Measurements from ENCODE around the gene CBARP.
A peak's percentile ranks its signal among the peaks of the same experiment; 100 is the strongest.
"Not testable (repeated sequence)": the region's sequence is repeated elsewhere in the genome, so short reads cannot be mapped to it uniquely, and the experiment has no call there.

CBARP gene

DNA sequence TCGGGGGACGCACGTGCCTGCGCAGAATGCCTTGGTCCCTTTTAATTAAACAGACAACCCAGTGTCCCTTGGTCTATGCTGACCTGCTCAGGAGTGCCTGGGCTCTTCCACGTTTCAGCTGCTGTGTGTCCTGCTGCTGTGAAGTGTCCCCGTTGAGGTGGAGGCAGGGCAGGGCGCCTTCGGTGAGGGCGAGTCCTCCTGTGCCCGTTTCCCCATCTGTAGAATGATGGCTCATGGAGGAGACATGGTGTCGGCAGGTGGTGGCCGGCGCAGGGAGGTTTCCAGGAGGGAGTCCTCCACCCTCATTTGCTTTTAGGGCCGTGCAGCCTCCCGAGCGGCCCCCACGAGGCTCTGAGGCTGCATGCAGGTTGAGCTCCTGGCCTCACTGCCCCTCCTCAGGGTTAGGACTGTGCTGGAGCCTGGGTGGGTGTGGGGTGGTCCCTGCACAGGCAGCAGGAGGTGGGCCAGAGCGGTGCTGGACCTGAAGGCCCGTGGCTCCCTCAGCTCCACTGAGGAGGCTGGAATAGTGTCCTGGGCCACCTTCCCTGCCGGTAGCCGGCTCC lies 23.4 kb downstream of the CBARP start:
- H3K36me3 ChIP-seq (ENCODE audit: insufficient read depth, low read length): peaks cover 14% of the 10 kb centered on the region
- no peaks in the 10 kb centered on the region for H3K27me3 ChIP-seq (ENCODE audit: insufficient read depth, low read length)
- no peak overlapping the region for H3K4me3 ChIP-seq (ENCODE audit: low read length)
- no peaks in the 10 kb centered on the region for H3K9me3 ChIP-seq (ENCODE audit: low read length)
- H2AFZ ChIP-seq (ENCODE audit: low read depth, low read length): no peak overlapping the region
- H3K4me1 ChIP-seq (ENCODE audit: insufficient read depth, low read length): peaks cover 20% of the 10 kb centered on the region

DNA sequence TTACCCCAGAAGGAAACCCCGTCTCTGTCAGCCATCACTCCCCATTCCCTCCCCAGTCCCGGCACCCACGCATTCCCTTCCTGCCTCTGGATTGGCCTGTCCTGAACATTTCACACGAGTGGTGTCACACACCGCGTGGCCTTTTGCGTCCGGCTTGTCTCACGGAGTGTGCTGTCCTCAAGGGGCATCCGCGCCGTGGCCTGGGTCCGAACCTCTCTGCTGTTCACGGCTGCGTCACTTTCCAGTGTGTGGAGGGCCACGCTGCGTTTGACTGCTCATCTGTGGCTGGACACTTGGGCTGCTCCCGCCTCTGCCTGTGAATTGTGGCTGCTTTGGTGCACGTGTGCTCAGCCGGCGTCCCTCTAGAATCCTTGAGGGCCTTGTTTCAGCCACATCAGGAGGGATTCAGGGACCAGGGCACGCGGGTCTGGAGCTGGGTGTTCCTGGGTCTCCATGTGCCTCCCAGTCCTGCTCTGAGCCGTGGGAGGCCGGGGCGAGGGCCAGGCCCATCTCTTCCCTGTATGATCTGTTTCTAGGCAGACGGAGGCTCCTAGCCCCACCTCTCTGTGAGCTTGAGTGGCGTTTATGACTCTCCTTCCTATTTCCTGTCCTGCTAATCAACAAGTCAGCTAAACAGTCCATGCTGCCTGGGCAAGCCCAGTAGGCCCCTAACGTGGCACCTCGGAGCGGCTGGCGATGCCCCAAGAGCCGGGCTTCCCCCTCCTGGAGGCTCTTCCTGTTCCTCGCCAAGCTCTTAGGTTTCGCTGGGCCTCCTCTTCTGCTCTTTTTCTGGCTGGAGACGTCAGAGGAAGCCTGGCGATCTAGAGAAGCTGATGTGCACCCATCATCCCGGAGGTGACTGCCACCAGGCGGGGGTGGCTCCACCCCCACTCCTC lies 24.2 kb downstream of the CBARP start:
- H3K36me3 ChIP-seq (ENCODE audit: insufficient read depth, low read length): peaks cover 14% of the 10 kb centered on the region
- H3K27me3 ChIP-seq (ENCODE audit: insufficient read depth, low read length): no peaks in the 10 kb centered on the region
- peaks cover 20% of the 10 kb centered on the region for H3K4me1 ChIP-seq (ENCODE audit: insufficient read depth, low read length)
- no peaks in the 10 kb centered on the region for H3K9me3 ChIP-seq (ENCODE audit: low read length)
- no peak overlapping the region for H3K4me3 ChIP-seq (ENCODE audit: low read length)
- no peak overlapping the region for H2AFZ ChIP-seq (ENCODE audit: low read depth, low read length)

DNA sequence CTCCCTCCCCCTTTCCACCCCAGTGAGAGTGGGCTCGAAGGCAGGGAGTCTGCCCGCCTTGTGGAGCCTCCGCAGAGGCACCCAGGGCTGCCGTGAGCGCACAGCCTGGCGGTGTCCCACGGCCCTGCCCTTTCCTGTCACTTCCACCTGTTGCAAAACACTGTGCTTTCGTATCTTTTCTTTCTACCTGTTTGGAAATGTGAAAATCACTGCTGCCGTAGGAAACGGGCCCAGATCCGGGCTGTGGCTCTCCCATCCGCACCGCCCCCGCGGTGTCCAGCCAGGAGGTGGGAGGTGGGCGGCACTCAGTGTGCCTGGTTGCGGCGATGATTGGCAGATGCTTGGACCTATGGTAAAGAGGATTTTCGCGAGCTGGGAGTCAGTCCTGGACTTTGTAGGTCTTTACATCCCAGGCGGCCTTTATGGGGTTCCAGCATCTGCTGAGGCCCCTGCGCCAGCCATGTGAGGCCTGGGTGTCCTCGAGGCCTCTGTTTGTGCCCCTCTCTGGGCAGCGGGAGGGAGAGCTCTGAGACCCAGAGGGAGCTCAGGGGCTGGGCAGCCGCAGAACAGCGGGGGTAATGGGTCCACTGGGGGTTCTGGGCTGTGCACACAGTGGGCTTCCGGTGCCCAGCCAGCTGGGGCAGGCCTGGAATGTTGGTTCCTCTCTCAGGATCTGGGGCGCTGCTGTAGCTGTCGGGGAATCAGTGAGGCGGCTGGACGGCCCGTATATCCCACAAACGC lies 26.1 kb downstream of the CBARP start:
- H3K4me3 ChIP-seq (ENCODE audit: low read length): no peak overlapping the region
- H3K27me3 ChIP-seq (ENCODE audit: insufficient read depth, low read length): no peaks in the 10 kb centered on the region
- H3K36me3 ChIP-seq (ENCODE audit: insufficient read depth, low read length): peaks cover 14% of the 10 kb centered on the region
- no peaks in the 10 kb centered on the region for H3K9me3 ChIP-seq (ENCODE audit: low read length)
- no peak overlapping the region for H2AFZ ChIP-seq (ENCODE audit: low read depth, low read length)
- H3K4me1 ChIP-seq (ENCODE audit: insufficient read depth, low read length): peaks cover 32% of the 10 kb centered on the region

DNA sequence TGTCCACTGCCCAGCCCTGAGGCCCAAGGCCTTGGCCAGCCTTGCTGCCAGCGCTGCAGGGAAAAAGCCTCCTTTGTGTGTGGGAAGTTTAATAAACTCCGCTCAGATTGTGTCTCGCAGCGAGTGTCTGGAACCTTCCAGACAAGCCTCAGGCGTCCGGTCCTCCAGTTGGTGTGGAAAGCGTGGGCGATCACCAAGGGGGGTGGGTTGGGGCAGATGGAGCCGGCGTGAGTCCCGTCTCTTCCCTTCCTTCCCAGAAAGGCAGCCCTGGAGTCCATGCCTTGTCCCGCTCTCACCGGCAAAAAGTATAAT lies 27.6 kb downstream of the CBARP start:
- H3K9me3 ChIP-seq (ENCODE audit: low read length): no peaks in the 10 kb centered on the region
- no peaks in the 10 kb centered on the region for H3K27me3 ChIP-seq (ENCODE audit: insufficient read depth, low read length)
- H3K36me3 ChIP-seq (ENCODE audit: insufficient read depth, low read length): peaks cover 14% of the 10 kb centered on the region
- H3K4me3 ChIP-seq (ENCODE audit: low read length): no peak overlapping the region
- peaks cover 33% of the 10 kb centered on the region for H3K4me1 ChIP-seq (ENCODE audit: insufficient read depth, low read length)
- no peak overlapping the region for H2AFZ ChIP-seq (ENCODE audit: low read depth, low read length)

DNA sequence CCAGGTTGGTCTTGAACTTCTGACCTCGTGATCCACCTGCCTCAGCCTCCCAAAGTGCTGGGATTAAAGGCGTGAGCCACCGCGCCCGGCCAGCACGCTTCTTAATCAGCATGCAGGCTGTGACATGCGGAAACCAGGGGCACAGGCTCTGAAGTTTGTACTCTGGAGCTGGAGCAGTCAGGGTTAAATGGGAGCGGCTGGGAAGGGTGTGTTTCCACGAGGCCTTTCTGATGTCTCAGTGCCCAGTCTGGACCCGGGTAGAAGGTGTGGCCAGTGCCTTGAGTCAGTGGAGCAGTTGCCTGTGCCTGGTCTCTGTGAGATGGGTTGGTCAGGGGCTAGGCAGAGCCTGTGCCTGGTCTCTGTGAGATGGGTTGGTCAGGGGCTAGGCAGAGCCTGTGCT lies 29.0 kb downstream of the CBARP start:
- H3K9me3 ChIP-seq (ENCODE audit: low read length): not testable (repeated sequence)
- Histone ChIP-seq H3K36me3 (ENCODE audit: insufficient read depth, low read length) (peaks cover 14% of the 10 kb centered on the region), H3K4me1 (ENCODE audit: insufficient read depth, low read length) (peaks cover 26% of the 10 kb centered on the region)

DNA sequence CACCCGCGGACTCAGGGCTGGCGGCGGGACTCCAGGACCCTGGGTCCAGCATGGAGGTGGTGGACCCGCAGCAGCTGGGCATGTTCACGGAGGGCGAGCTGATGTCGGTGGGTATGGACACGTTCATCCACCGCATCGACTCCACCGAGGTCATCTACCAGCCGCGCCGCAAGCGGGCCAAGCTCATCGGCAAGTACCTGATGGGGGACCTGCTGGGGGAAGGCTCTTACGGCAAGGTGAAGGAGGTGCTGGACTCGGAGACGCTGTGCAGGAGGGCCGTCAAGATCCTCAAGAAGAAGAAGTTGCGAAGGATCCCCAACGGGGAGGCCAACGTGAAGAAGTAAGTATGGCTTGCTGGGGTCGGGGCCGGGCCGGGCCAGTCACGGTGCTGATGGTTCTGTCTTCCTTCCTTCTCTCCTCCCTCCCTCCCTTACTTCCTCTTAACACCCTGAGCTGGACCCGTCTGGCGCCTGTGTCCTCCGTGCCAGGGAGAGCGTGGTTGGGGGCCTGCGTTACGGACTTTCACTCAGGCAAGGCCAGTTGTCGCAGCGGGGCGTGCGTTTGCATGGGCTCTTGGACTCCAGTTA lies 30.8 kb downstream of the CBARP start:
- Histone ChIP-seq H3K36me3 (ENCODE audit: insufficient read depth, low read length) (peaks cover 5% of the 10 kb centered on the region), H3K4me3 (ENCODE audit: low read length) (peak overlapping the region; percentile 60), H3K4me1 (ENCODE audit: insufficient read depth, low read length) (peaks cover 24% of the 10 kb centered on the region), H3K27me3 (ENCODE audit: insufficient read depth, low read length) (no peaks in the 10 kb centered on the region), H2AFZ (ENCODE audit: low read depth, low read length) (no peak overlapping the region), H3K9me3 (ENCODE audit: low read length) (no peaks in the 10 kb centered on the region)

More for the DNA sequence above, 29.0 kb downstream of the CBARP start:
- not testable (repeated sequence) for H3K4me3 ChIP-seq (ENCODE audit: low read length); H2AFZ ChIP-seq (ENCODE audit: low read depth, low read length); H3K27me3 ChIP-seq (ENCODE audit: insufficient read depth, low read length)

DNA sequence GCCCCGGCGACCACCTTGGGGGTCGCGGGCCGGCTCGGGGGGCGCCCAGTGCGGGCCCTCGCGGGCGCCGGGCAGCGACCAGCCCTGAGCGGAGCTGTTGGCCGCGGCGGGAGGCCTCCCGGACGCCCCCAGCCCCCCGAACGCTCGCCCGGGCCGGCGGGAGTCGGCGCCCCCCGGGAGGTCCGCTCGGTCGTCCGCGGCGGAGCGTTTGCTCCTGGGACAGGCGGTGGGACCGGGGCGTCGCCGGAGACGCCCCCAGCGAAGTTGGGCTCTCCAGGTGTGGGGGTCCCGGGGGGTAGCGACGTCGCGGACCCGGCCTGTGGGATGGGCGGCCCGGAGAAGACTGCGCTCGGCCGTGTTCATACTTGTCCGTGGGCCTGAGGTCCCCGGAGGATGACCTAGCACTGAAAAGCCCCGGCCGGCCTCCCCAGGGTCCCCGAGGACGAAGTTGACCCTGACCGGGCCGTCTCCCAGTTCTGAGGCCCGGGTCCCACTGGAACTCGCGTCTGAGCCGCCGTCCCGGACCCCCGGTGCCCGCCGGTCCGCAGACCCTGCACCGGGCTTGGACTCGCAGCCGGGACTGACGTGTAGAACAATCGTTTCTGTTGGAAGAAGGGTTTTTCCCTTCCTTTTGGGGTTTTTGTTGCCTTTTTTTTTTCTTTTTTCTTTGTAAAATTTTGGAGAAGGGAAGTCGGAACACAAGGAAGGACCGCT lies 31.5 kb downstream of the CBARP start:
- Histone ChIP-seq H3K36me3 (ENCODE audit: insufficient read depth, low read length) (peaks cover 5% of the 10 kb centered on the region), H3K9me3 (ENCODE audit: low read length) (no peaks in the 10 kb centered on the region), H2AFZ (ENCODE audit: low read depth, low read length) (no peak overlapping the region), H3K4me3 (ENCODE audit: low read length) (peak overlapping the region; percentile 60), H3K4me1 (ENCODE audit: insufficient read depth, low read length) (peaks cover 24% of the 10 kb centered on the region), H3K27me3 (ENCODE audit: insufficient read depth, low read length) (no peaks in the 10 kb centered on the region)

DNA sequence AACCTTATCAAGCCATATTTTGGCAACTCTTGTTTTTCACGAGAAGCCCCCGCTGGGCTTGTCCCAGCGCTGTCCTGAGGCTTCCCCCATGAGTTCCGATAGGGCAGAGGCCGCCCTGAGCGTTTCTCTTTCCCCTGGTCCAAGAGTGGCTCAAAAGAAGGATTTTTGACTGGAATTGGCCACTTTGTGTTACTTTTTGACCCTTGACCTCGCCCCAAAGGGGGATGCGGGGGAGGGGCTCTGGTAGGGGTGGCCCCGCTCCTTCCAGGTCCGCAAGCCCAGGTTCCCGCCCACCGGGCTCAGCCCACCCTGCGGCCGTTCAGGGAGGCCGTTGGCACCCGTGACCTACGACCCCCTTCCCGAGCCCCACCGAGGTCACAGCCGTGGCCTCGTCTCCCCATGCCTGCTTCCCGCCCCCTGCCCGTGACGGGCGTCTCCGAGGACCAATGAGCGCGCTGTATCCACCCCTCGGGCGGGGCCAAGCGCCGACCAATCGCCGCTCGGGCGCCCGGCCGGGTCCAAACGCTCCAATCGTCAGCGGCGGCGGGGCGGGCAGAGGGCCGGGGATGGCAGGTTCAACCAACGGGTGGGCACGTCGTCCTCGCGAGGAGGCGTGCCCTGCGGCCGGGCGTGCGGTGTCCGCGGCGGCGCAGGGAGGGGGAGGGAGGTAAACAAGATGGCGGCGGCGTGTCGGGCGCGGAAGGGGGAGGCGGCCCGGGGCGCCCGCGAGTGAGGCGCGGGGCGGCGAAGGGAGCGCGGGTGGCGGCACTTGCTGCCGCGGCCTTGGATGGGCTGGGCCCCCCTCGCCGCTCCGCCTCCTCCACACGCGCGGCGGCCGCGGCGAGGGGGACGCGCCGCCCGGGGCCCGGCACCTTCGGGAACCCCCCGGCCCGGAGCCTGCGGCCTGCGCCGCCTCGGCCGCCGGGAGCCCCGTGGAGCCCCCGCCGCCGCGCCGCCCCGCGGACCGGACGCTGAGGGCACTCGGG lies 32.4 kb downstream of the CBARP start, which contains the start of gene STK11:
Gene STK11 (plus strand): TSS at position 665 of the 986 bp plus-strand sequence. CDS start 1,136 bp downstream, outside the sequence.
- Histone ChIP-seq H3K4me3 (ENCODE audit: low read length) (peak within 1 kb of the TSS; percentile 60), H3K4me1 (ENCODE audit: insufficient read depth, low read length) (peaks cover 24% of the 10 kb centered on the region), H2AFZ (ENCODE audit: low read depth, low read length) (no peak within 1 kb of the TSS), H3K9me3 (ENCODE audit: low read length) (no peaks in the 10 kb centered on the region), H3K27me3 (ENCODE audit: insufficient read depth, low read length) (no peaks in the 10 kb centered on the region), H3K36me3 (ENCODE audit: insufficient read depth, low read length) (peaks cover 5% of the 10 kb centered on the region)

DNA sequence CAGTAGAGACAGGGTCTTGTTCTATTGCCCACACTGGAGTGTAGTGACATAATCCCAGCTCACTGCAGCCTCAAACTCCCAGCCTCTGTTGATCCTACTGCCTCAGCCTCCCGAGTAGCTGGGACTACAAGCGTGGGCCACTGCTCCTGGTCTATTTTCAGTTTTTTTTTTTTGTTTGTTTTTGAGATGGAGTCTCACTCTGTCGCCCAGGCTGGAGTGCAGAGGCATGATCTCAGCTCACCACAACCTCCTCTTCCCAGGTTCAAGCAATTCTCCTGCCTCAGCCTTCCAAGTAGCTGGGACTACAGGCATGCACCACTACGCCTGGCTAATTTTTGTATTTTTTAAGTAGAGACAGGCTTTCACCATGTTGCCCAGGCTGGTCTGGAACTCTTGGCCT lies 37.2 kb downstream of the CBARP start:
- not testable (repeated sequence) for H3K4me1 ChIP-seq (ENCODE audit: insufficient read depth, low read length); H3K27me3 ChIP-seq (ENCODE audit: insufficient read depth, low read length); H3K36me3 ChIP-seq (ENCODE audit: insufficient read depth, low read length); H3K4me3 ChIP-seq (ENCODE audit: low read length); H2AFZ ChIP-seq (ENCODE audit: low read depth, low read length); H3K9me3 ChIP-seq (ENCODE audit: low read length)

DNA sequence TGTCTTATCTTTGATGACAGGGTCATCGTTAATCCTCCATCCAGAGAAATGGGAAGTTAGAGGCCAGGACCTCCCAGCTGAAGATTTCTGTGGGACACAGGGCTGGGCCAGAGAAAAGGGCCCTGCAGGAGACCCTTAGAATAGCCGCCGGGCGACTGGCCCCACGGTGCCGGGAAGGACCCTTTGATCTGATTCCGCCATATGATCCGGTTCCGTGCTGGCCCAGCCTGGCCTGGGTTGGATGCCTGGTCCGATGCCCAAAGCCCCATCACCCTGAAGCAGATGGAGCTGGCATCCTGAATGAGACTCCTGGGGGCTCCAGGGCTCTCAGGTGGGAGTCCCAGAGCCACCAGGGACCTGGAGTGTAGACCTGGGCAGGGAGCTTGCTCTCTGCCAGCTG lies 38.3 kb downstream of the CBARP start:
- Histone ChIP-seq H3K9me3 (ENCODE audit: low read length) (no peaks in the 10 kb centered on the region), H2AFZ (ENCODE audit: low read depth, low read length) (no peak overlapping the region), H3K4me1 (ENCODE audit: insufficient read depth, low read length) (no peaks in the 10 kb centered on the region), H3K4me3 (ENCODE audit: low read length) (no peak overlapping the region), H3K36me3 (ENCODE audit: insufficient read depth, low read length) (no peaks in the 10 kb centered on the region), H3K27me3 (ENCODE audit: insufficient read depth, low read length) (no peaks in the 10 kb centered on the region)

DNA sequence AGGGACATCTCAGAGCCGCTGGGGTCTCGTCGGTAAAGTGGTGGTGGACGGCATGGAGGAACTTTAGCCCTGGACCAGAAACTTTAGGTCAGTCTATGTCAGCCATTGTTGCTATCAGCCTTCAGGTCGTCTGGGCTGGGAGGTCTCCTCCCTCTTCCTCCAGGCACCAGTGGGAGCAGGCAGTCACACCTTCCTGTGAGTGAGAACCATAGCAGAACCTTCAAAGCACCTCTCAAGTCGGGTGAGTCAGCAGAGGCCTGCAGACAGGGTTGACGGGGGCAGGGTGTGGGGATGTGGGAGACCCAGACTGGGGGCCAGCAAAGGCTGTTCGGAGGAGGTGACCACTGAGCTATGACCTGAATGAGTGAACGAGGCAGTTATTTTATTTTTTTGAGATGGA lies 48.4 kb downstream of the CBARP start:
- Histone ChIP-seq H3K4me1 (ENCODE audit: insufficient read depth, low read length) (no peaks in the 10 kb centered on the region), H3K4me3 (ENCODE audit: low read length) (no peak overlapping the region), H3K9me3 (ENCODE audit: low read length) (no peaks in the 10 kb centered on the region), H3K36me3 (ENCODE audit: insufficient read depth, low read length) (no peaks in the 10 kb centered on the region), H3K27me3 (ENCODE audit: insufficient read depth, low read length) (no peaks in the 10 kb centered on the region), H2AFZ (ENCODE audit: low read depth, low read length) (no peak overlapping the region)

All from neuron (in vitro differentiated cells).